Measurements from ENCODE around the gene LRRC38. TPM values are rescaled to one million over a fixed set of nuclear protein-coding genes. Genes with fewer than 3 reads are reported as not detected.

Gene LRRC38
- total and polyA plus RNA-seq, 2 donors from 2014 or later, result not detected

DNA sequence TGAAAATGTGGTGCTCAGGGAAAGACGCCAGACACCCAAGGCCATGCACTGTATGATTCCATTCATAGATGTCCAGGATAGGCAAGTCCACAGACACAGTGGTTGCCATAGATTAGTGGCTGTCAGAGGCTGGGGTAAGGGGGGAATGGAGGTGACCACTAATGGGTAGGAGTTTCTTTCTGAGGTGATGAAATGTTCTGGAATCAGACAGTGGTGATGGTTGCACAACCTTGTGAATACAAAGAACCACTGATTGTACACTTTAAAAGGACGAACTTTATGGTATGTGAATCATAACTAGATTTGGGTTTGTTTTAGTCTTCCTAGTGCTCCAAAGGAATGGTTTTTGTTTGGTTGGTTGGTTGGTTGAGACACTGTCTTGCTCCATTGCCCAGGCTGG is 51.8 kb downstream of the LRRC38 start:
- TF ChIP-seq, protein P1, sequence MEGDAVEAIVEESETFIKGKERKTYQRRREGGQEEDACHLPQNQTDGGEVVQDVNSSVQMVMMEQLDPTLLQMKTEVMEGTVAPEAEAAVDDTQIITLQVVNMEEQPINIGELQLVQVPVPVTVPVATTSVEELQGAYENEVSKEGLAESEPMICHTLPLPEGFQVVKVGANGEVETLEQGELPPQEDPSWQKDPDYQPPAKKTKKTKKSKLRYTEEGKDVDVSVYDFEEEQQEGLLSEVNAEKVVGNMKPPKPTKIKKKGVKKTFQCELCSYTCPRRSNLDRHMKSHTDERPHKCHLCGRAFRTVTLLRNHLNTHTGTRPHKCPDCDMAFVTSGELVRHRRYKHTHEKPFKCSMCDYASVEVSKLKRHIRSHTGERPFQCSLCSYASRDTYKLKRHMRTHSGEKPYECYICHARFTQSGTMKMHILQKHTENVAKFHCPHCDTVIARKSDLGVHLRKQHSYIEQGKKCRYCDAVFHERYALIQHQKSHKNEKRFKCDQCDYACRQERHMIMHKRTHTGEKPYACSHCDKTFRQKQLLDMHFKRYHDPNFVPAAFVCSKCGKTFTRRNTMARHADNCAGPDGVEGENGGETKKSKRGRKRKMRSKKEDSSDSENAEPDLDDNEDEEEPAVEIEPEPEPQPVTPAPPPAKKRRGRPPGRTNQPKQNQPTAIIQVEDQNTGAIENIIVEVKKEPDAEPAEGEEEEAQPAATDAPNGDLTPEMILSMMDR (IDR thresholded peaks at IDR 0.05; ENCODE audit: borderline replicate concordance, extremely low read depth, insufficient read depth), result no peak
- Histone ChIP-seq H3K9ac (ENCODE audit: low read length in 3 of 3) (no peak overlapping the region), H3K27me3 (ENCODE audit: control insufficient read depth, insufficient read depth, low read length) (no peaks in the 10 kb centered on the region), H3K4me1 (ENCODE audit: control insufficient read depth in 2 of 3, insufficient read depth in 2 of 3, low read depth in 1 of 3, low read length in 3 of 3) (no peaks in the 10 kb centered on the region), H3K36me3 (ENCODE audit: control insufficient read depth in 2 of 3, insufficient read depth in 3 of 3, low read length in 3 of 3) (no peaks in the 10 kb centered on the region), H3K9me3 (ENCODE audit: control insufficient read depth in 2 of 3, insufficient read depth in 1 of 3, low read length in 3 of 3) (no peaks in the 10 kb centered on the region), H3K27ac (ENCODE audit: low read depth in 2 of 2, low read length in 2 of 2) (no peak overlapping the region), H3K4me3 (ENCODE audit: low read length in 3 of 3) (no peak overlapping the region)
- FAIRE-seq, result no peak
- intact Hi-C loops (cut with DNase I), result no loop called here
- no peak for DNase-seq

DNA sequence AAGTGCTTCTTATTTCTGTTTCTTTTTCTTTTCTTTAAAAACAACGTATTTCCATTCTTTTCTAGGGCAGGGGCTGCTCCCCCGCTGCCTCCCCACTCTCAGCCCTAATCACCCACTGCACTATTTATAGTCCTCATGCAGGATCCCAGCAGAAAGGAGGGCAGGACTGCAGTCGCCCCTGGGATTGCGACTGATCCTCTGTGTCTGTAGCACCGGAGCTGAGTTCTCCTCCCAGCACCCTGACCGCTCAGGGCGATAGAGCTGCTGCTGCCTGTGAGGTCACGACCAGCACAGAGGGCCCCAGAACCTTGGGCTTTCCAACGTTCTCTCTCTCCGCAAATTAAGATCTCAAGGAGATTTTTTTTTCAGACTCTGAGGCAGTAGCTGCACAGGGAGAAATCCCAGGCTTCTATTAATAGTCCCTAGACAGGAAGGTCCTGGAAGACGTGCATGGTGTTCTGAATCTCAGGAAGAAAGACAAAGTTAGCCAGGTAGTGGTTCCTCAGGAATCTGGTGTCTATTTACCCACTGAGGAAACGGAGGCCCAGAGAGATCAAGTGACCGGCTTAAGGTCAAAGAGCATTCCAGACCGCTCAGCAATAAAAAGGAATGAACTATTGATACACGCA is 56.8 kb downstream of the LRRC38 start:
- Histone ChIP-seq H3K4me1 (ENCODE audit: control insufficient read depth in 2 of 3, insufficient read depth in 2 of 3, low read depth in 1 of 3, low read length in 3 of 3) (no peaks in the 10 kb centered on the region), H3K27me3 (ENCODE audit: control insufficient read depth, insufficient read depth, low read length) (no peaks in the 10 kb centered on the region), H3K36me3 (ENCODE audit: control insufficient read depth in 2 of 3, insufficient read depth in 3 of 3, low read length in 3 of 3) (no peaks in the 10 kb centered on the region), H3K9me3 (ENCODE audit: control insufficient read depth in 2 of 3, insufficient read depth in 1 of 3, low read length in 3 of 3) (no peaks in the 10 kb centered on the region), H3K4me3 (ENCODE audit: low read length in 3 of 3) (no peak overlapping the region), H3K9ac (ENCODE audit: low read length in 3 of 3) (no peak overlapping the region), H3K27ac (ENCODE audit: low read depth in 2 of 2, low read length in 2 of 2) (no peak overlapping the region)
- TF ChIP-seq, protein P1 (IDR thresholded peaks at IDR 0.05; ENCODE audit: borderline replicate concordance, extremely low read depth, insufficient read depth), result no peak
- DNase-seq (no peak), FAIRE-seq (no peak)
- intact Hi-C loops (cut with DNase I), result no loop called here

DNA sequence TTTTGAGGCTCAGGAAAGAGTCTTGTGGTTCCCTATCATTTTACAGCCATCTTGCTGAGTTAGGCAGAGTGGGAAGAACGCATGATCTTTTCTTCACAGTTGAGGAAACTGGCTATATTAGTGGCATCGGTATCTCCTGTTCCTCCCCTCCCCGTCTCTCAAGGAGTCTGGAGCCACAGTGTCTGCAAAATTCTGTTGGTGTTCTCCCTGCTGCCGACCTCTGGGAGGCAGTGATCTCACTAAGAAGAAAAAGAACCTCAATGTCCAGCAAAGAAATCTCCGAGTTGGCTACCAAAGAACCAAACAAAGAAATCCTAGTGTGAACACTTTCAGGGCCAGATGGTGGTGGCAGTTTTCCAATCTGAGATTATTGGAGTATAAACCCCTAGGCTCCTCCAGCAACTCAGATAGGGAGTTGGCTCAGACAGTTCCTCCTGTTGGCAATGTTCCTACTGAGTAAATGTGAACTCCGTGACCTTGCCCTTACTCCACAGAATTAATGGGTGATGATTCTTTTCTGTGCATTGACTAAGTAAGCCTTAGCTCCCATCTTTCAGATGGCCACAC is 62.3 kb downstream of the LRRC38 start:
- Histone ChIP-seq H3K36me3 (ENCODE audit: control insufficient read depth in 2 of 3, insufficient read depth in 3 of 3, low read length in 3 of 3) (no peaks in the 10 kb centered on the region), H3K9me3 (ENCODE audit: control insufficient read depth in 2 of 3, insufficient read depth in 1 of 3, low read length in 3 of 3) (no peaks in the 10 kb centered on the region), H3K4me1 (ENCODE audit: control insufficient read depth in 2 of 3, insufficient read depth in 2 of 3, low read depth in 1 of 3, low read length in 3 of 3) (no peaks in the 10 kb centered on the region), H3K27ac (ENCODE audit: low read depth in 2 of 2, low read length in 2 of 2) (no peak overlapping the region), H3K4me3 (ENCODE audit: low read length in 3 of 3) (no peak overlapping the region), H3K27me3 (ENCODE audit: control insufficient read depth, insufficient read depth, low read length) (no peaks in the 10 kb centered on the region), H3K9ac (ENCODE audit: low read length in 3 of 3) (no peak overlapping the region)
- no peak for DNase-seq
- intact Hi-C loops (cut with DNase I), result no loop called here
- TF ChIP-seq, protein P1 (IDR thresholded peaks at IDR 0.05; ENCODE audit: borderline replicate concordance, extremely low read depth, insufficient read depth), result no peak
- no peak for FAIRE-seq

Measured in kidney (tissue), 14 donors.